GM18520 (cell line): ENCODE results near the gene ANKRD24.
"Not testable (repeated sequence)": the region's sequence is repeated elsewhere in the genome, so short reads cannot be mapped to it uniquely, and the experiment has no call there.

ENCODE experiments used
- ATAC-seq: cut with Tn5 transposase; IDR thresholded peaks from one replicate; pipeline ENCODE4 v1.9.1; 2021; ENCODE audit not compliant: unreplicated experiment

The ANKRD24 gene

DNA sequence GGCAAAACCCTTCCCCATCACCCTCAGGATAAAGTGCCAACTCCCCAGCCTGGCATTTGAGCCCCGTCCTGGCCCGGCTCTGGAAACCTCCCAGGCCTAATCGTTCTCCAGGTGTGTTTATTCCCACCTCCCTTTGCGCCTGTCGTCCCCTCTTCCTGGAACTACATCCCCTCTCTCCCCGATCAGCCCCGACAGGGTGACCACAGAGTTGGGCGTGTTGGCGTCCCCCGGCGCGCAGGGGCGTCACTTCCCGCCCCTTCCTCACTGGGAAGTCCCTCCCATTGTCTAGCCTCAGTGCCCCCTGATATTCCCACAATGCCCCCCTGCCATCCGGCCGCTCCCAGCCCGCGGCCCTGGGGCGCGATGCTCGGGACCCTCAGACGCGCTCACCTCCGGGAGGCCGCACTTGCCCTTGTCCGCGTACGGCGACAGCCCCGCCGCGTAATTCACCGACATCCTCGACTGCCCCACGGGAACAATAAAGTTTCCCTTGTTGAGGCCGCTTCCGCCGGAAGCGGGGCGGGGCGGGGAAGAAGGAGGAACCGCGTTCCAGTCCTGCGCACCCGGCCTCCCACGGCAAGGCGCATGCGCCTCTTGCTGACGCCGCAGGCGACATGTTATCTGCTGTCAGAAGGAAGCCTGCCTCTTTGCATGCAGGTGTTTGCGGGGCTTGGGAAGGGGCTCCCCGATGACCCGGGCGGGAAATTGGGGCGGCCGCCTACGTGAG is at the start of gene ANKRD24, which contains the start of gene SIRT6:
Gene ANKRD24, plus strand, starts transcription at position 606 of the 727 bp plus-strand sequence. CDS start 3,737 bp downstream, outside the sequence.
Gene SIRT6, minus strand, starts transcription at position 480 of the 727 bp plus-strand sequence. Its CDS starts 24 bp downstream, at position 456.
- peak; percentile 79 for ATAC-seq

- ATAC-seq: no peak
These were observed 48.1 kb upstream of the ANKRD24 start for GRCh38 chr19:4134351-4134750.

DNA sequence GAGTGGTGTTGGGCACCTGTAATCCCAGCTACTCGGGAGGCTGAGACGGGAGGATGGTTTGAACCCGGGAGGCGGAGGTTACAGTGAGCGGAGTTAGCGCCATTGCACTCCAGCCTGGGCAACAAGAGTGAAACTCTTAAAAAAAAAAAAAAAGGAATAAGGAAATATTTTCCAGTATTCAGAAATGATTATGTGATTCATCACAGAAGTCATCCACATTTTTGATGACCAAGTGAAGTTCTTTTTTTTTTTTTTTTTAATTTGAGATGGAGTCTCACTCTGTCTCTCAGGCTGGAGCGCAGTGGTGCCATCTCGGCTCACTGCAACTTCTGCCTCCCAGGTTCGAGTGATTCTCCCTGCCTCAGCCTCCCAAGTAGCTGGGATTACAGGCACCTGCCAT is 47.1 kb upstream of the ANKRD24 start:
- not testable (repeated sequence) for ATAC-seq

DNA sequence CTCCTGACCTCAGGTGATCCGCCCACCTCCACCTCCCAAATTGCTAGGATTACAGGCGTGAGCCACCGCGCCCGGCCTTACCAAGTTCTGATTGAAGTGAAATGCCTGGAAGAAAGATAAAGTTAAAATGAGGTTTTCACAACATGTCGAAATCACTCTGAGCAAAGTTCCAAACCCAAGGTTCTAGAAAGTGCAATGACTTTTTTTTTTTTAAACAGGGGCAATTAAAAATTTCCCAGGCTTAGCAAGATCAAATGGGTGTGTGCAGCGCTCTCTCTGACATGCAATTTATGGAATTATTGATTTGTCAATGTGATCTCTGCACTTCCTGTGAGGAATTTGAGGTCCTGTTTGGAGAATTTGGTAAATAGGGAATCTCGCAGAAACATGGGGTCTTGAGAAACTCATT is 45.8 kb upstream of the ANKRD24 start:
- ATAC-seq: no peak

- ATAC-seq: no peak
These were observed 44.0 kb upstream of the ANKRD24 start for GRCh38 chr19:4138445-4138844.

DNA sequence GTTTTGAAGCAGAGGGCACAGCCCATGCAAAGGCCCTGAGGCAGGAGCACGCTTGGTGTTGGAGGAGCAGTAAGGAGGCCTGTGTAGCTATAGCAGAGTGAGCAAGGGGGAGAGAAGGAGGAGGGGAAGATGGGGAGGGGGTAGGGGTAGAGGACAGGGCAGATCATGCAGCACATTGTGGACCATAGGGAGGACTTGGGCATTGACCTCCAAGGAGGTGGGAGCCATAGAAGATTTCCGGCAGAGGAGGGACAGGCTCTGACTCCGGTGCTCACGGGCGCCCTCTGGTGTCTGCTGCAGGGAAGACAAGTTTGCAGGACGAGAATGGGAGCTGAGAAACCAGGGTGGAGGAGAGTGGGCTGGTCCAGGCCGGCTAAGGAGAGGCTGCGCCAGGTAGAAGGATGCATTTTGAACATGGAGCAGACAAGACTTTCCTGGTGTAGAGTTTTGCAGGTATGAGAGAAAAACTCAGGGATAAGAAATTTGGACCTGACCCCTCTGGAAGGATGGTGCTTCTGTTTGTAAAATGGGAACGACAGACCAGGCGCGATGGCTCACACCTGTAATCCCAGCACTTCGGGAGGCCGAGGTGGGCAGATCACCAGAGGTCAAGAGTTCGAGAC is 42.8 kb upstream of the ANKRD24 start:
- no peak for ATAC-seq

DNA sequence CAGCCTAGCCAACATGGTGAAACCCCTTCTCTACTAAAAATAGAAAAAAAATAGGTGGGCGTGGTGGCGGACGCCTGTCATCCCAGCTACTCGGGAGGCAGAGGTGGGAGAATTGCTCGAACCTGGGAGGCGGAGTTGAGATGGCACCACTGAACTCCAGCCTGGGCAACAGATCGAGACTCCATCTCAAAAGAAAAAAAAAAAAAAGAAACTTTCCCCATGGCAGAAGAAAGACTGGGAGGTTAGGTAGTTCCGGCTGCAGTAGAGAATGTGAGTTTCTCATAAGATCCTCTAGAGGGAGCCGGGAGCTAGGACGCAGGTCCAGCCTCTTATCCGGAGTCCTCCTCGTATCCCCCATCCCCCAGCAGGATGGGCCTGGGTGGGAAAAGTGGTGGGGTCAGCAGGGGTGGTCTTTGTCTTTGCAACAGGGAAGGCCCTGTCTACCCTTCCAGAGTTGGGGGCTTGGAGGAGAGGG is 42.2 kb upstream of the ANKRD24 start:
- ATAC-seq: no peak

DNA sequence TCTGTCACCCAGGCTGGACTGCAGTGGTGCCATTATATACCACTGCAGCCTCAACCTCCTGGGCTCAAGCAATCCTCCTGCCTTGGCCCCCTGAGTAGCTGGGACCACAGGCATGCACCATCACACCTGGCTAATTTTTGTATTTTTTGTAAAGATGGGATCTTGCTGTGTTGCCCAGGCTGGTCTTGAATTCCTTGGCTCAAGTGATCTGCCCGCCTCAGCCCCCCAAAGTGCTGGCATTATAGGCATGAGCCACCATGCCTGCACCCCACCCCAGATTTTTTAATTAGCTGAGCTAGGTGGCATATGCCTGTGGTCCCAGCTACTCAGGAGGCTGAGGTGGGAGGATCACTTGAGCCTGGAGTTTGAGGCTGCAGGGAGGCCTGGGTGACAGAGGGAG is 39.6 kb upstream of the ANKRD24 start:
- ATAC-seq: not testable (repeated sequence)

GRCh38 chr19:4144666-4145249 is 37.7 kb upstream of the ANKRD24 start:
- no peak for ATAC-seq

DNA sequence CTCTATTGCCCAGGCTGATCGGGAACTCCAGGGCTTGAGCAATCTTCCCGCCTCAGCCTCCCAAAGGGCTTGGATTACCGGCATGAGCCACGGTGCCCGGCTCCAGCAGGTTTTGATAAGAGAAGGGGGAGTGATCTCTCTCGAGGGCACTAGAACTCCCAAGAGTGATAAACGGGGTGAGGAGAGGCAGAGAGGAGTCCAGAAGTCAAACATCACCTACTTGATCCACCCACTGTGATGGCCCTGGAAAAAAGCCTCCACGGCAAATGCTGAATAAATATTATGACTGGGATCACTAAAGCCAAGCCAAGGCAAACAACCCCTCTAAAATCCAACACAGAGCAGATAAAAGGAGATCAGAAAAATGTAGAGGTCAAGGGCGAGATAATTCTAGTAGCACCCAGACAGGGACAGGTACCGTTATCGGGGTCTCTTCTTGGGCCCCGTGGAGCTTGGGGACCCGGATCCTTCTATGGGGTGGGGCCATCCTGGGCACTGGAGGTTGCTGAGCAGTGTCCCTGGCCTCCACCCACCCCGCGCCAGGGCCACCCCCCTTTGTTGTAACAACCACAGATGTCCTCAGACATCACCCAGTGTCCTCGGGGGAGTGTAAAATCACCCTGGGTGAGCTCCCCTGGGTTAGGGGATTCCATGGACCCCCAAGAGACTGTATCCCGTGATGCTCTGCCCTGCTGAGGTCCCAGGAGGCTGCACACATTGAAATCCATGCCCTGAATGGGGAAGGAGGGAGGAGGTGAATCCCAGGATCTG is 32.8 kb upstream of the ANKRD24 start:
- no peak for ATAC-seq

DNA sequence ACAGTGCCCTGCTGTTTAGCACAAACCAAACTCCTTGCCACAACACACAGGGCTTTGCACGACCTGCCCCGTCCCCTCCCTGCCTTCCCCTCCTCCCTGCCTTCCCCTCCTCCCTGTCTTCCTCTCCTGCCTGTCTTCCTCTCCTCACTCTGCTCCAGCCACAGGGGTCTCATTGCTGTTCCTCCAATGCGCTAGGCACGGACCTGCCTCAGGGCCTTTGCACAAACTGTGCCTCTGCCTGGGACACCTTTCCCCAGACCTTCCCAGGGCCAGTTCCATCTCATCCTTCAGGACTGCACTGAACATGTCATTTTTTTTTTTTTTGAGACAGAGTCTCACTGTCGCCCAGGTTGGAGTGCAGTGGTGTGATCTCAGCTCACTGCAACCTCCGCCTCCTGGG is 30.9 kb upstream of the ANKRD24 start:
- ATAC-seq: no peak

DNA sequence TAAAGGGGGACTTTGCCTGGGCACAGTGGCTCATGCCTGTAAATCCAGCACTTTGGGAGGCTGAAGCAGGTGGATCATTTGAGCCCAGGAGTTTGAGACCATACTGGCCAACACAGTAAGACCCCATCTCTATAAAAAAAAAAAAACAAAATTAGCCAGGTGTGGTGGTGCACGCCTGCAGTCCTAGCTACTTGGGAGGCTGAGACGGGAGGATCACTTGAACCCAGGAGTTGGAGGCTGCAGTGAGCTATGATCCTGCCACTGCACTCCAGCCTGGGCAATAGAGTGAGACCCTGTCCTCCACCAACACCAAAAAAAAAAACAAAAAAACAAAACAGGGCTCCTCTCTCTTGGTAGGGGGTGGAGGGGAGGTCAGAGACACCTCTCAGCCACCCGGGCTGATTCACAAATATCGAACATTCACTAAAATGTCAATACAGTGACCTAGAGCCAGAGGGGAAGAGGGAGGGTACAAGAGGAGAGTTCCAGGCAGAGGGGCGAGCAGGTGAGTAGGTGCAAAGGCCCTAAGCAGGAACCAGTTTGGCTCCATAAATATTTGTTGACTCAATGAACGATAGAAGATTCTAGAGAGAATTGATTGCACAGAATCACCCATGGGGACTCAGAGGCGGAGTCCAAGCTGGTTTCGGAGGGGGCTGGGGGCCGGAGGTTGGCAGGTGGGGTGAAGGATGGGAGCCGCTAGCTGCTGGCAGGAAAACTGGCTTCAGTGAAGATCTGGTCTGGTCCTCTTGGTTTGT is 30.1 kb upstream of the ANKRD24 start:
- no peak for ATAC-seq

GRCh38 chr19:4154571-4155312 is 27.7 kb upstream of the ANKRD24 start:
- ATAC-seq: no peak

DNA sequence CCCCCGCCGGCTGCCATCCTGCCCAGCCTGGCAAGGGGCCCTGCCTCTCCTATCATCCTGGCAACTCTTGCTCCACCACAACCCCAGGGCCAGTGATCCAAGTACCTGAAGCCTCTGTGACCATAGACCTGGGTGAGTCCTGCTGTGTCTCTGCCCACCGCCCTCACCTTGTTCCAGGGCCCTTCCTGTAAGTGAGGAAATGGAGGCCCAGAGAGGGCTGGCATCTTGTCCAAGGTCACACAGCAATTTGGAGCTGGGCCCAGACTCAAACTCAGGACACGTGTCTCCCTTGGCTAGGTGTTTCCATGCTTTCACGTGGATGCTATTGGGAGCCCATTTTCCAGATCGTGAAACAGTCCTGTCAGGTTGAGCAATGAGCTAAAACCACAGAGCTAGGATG is 25.3 kb upstream of the ANKRD24 start:
- no peak for ATAC-seq

DNA sequence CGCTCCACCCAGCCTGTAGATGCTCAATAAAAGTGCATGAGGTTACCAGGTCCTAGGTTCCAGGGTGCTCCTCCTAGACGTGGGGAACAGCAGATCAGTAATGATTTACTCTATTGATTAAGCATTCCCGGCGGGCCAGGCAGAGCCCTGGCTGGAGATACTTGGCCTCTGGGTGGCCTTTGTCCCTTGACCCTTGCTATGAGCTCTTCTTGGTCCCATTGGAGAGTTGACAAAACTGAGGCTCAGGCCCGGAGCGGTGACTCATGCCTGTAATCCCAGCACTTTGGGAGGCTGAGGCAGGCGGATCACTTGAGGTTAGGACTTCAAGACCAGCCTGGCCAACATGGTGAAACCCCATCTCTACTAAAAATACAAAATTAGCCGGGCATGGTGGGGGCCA is 24.5 kb upstream of the ANKRD24 start:
- not testable (repeated sequence) for ATAC-seq

DNA sequence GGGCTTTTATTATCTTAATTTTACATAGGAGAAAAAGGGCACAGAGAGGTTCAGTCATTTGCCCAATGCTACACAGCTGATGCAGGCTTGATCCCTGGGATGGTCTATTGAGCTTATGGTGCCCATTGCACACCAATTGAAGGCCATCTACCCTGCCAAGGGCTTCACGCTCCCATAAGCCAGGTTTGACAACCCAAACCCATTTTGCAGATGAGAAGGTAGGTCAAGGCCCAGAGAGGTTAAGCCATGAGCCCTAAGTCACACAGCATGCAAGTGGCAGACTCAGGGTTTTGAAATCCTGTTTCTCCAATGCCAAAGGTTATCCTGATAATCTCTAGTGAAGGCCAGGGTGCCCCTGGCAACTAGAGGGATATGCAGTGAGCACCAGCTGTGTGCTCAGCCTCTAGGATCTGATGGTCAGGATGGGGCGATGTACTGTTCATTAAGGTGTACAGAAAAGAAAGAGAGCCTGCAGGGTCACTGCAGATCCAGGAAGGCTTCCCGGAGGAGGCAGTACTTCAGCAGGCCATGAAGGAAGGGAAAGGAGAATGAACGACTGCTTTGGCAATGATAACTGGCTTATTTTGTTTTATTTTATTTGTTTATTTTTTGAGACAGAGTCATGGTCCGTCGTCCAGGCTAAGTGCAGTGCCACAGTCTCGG is 20.9 kb upstream of the ANKRD24 start:
- no peak for ATAC-seq

DNA sequence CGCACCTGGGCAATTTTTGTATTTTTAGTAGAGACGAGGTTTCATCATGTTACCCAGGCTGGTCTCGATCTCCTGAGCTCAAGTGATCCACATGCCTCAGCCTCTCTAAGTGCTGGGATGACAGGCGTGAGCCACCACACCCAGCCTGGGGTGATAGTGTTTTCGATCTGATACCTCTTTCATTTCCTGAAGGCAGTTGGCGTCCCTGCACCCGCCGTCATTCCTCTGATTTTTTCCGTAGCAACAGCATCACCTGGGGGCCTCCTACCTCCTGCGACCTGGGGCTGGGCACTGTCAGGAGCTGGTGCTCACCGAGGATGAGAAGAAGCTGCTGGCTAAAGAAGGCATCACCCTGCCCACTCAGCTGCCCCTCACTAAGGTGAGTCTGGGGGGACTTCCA is 18.2 kb upstream of the ANKRD24 start:
- no peak for ATAC-seq

DNA sequence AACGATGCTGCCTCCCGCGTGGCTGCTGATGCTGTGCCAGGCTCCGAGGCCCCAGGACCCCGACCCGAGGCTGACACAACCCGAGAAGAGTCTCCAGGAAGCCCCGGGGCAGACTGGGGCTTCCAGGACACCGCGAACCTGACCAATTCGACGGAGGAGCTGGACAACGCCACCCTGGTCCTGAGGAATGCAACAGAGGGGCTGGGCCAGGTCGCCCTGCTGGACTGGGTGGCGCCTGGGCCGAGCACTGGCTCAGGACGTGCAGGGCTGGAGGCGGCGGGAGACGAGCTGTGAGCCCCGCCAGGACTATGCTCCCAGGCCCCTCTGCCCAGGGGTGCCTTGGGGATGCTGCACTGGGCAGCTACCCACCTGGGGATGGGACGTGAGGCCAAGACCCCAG is 10.8 kb upstream of the ANKRD24 start:
- no peak for ATAC-seq

DNA sequence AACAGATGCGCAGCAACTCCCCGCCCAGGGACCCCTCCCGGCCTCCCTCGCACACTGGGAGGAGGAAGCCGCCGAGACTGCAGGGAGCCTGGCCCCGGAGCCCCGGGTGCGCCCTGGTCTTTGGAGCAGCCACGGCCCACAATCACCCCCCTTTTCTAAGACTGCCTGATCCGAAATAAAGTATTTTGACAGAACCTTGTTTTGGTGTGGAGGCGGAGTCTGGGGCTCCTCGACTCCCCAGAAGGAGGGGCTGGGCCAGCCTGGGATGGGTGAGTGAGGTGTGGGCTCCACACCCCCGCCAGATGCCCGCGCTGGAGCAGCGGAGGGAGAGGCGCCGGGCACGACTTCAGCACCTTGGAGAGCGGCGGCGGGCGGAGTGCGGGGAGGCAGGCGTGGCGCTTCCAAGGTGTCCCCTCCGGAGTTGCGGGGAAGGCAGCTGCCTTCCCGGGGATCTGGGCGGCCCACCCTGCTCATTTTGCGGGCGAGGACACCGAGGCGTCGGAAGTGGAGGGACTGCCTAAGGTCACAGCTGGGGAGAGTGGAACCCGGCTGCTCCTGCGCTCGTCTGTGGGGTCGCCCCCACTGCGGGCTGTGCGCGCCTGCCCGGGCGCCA is 9.5 kb upstream of the ANKRD24 start:
- no peak for ATAC-seq
